A673 (cell line): Measurements from ENCODE around the gene CABLES2. TPM values are rescaled to one million over a fixed set of nuclear protein-coding genes. Genes with fewer than 3 reads are reported as not detected.

ENCODE experiments used
- BruUV-seq: library from RNA; stranded (reverse); fragments of 400-500 nt; replicated peaks from 2 replicates; lab custom pipeline; 2021; lab: Mats Ljungman, UMichigan
- CTCF ChIA-PET: fragments of 300-600 bp; sonication (Branson Sonifier 250); formaldehyde crosslinking; loops from one replicate; lab custom pipeline; 2022; ENCODE audit warnings: antibody characterized with exemption; lab: Charles Lee
- POLR2A ChIA-PET: fragments of 300-600 bp; sonication (Branson Sonifier 250); formaldehyde crosslinking; loops from one replicate; lab custom pipeline; 2022; ENCODE audit warnings: antibody characterized with exemption; ENCODE audit not compliant: low non-redundant PET; lab: Charles Lee
- DNase-seq: peaks from one replicate; pipeline ENCODE4 v3.0.0-alpha.2; 2015; ENCODE audit warnings: low spot score
- H3K27ac ChIP-seq: fragments of 200-600 bp; sonication (generic); 2 replicates; pipeline ENCODE4 v1.5.1; 2016; ENCODE audit warnings: mixed run types, low read depth, mild to moderate bottlenecking, mixed read lengths, antibody characterized with exemption, low read length; ENCODE audit not compliant: poor library complexity, severe bottlenecking
- H3K27me3 ChIP-seq: fragments of 200-600 bp; sonication (generic); replicated peaks from 2 replicates; pipeline ENCODE4 v1.6.1; 2017; ENCODE audit warnings: mixed run types, low read depth, mild to moderate bottlenecking, mixed read lengths, antibody characterized with exemption, low read length; ENCODE audit not compliant: insufficient read depth, poor library complexity
- H3K36me3 ChIP-seq: fragments of 200-600 bp; sonication (generic); 2 replicates; pipeline ENCODE4 v1.6.1; 2016; ENCODE audit warnings: mixed run types, mild to moderate bottlenecking, mixed read lengths, antibody characterized with exemption, low read length; ENCODE audit not compliant: insufficient read depth, poor library complexity, severe bottlenecking
- H3K4me1 ChIP-seq: fragments of 200-600 bp; sonication (generic); 2 replicates; pipeline ENCODE4 v1.6.1; 2017; ENCODE audit warnings: mixed run types, mild to moderate bottlenecking, mixed read lengths, antibody characterized with exemption, low read length; ENCODE audit not compliant: insufficient read depth, poor library complexity, severe bottlenecking
- H3K4me3 ChIP-seq: fragments of 200-600 bp; sonication (generic); 2 replicates; pipeline ENCODE4 v1.5.1; 2016; ENCODE audit warnings: low read depth, mixed run types, mild to moderate bottlenecking, mixed read lengths, low read length; ENCODE audit not compliant: poor library complexity, severe bottlenecking
- H3K9me3 ChIP-seq: fragments of 200-600 bp; sonication (generic); 2 replicates; pipeline ENCODE4 v1.6.1; 2016; ENCODE audit warnings: mixed run types, low read depth, mild to moderate bottlenecking, mixed read lengths, antibody characterized with exemption, low read length; ENCODE audit not compliant: poor library complexity, severe bottlenecking
- CTCF ChIP-seq: fragments of 300-800, 200-600 bp; sonication (generic); conservative IDR thresholded peaks from 2 replicates; pipeline ENCODE4 v1.5.1; 2017; ENCODE audit warnings: low read depth, mild to moderate bottlenecking, antibody characterized with exemption, low read length, moderate library complexity, mixed read lengths
- EZH2 ChIP-seq: fragments of 200-600 bp; sonication (generic); IDR thresholded peaks from 2 replicates; pipeline ENCODE4 v1.6.1; 2017; ENCODE audit warnings: borderline replicate concordance, low read depth, mild to moderate bottlenecking, mixed read lengths, antibody characterized with exemption, low read length; ENCODE audit not compliant: poor library complexity, severe bottlenecking
- intact Hi-C: fragments of 100-400 bp; cut with micrococcal nuclease; formaldehyde crosslinking; loops from one replicate; pipeline ENCODE4 v1.10.0; 2022; ENCODE audit not compliant: unreplicated experiment
- total RNA-seq: library from RNA; stranded (reverse); gene quantifications from 2 replicates; pipeline ENCODE4 v1.2.3, GENCODE V29; 2021

CABLES2 gene
- total RNA-seq, 1 experiment from 2014 or later: 11.8 TPM

- Histone ChIP-seq H3K36me3 (no peaks in the 10 kb centered on the region), H3K27me3 (peaks cover 25% of the 10 kb centered on the region), H3K9me3 (no peaks in the 10 kb centered on the region), H3K27ac (no peak overlapping the region), H3K4me3 (no peak overlapping the region), H3K4me1 (no peaks in the 10 kb centered on the region)
- ChIA-PET POLR2A (no interaction called here), CTCF (no interaction called here)
- TF ChIP-seq EZH2 (no peak), CTCF (no peak)
- no peak for DNase-seq
- intact Hi-C loops: no loop called here
- BruUV-seq: no TSS peak
Measured at GRCh38 chr20:62451156-62451767, 44.2 kb upstream of the CABLES2 start.

GRCh38 chr20:62449951-62450691 is 43.0 kb upstream of the CABLES2 start:
- no TSS peak for BruUV-seq
- Histone ChIP-seq H3K36me3 (no peaks in the 10 kb centered on the region), H3K9me3 (no peaks in the 10 kb centered on the region), H3K4me3 (no peak overlapping the region), H3K27ac (no peak overlapping the region), H3K4me1 (no peaks in the 10 kb centered on the region), H3K27me3 (peaks cover 31% of the 10 kb centered on the region)
- TF ChIP-seq CTCF (peak; percentile 37), EZH2 (no peak)
- intact Hi-C loops: no loop called here
- DNase-seq: no peak
- ChIA-PET CTCF (no interaction called here), POLR2A (no interaction called here)

GRCh38 chr20:62448788-62449187 is 41.7 kb upstream of the CABLES2 start:
- BruUV-seq: no TSS peak
- Histone ChIP-seq H3K4me3 (no peak overlapping the region), H3K27ac (no peak overlapping the region), H3K36me3 (no peaks in the 10 kb centered on the region), H3K27me3 (peaks cover 42% of the 10 kb centered on the region), H3K4me1 (no peaks in the 10 kb centered on the region), H3K9me3 (no peaks in the 10 kb centered on the region)
- CTCF ChIA-PET: no interaction called here
- TF ChIP-seq CTCF (no peak), EZH2 (no peak)
- POLR2A ChIA-PET: no interaction called here
- DNase-seq: no peak
- intact Hi-C loops: no loop called here
